Kidney (tissue), 2 donors: ENCODE measurements around the gene TMPRSS4. TPM values are rescaled to one million over a fixed set of nuclear protein-coding genes. Genes with fewer than 3 reads are reported as not detected.

ENCODE experiments used
- polyA plus RNA-seq: library from polyadenylated mRNA; stranded (reverse); fragments of 350-450 nt; fragmentation: Illumina TruSeq; extraction: RNeasy Lipid Tissue Mini Kit (QIAGEN cat#74804); gene quantifications from one replicate; pipeline ENCODE4 v1.2.3, GENCODE V29; 2014; ENCODE audit warnings: low read depth, low replicate concordance; ENCODE audit not compliant: insufficient read depth
- total RNA-seq: library from RNA; stranded (reverse); fragmentation: NEBNext Ultra II Directional; extraction: Animal tissue kit (Norgen Biotek cat#: 25700); gene quantifications from one replicate; pipeline ENCODE4 v1.2.1, GENCODE V29; 2021
- donor health status: DM: yes; HTN: yes; CAD: no.

Gene TMPRSS4
- total and polyA plus RNA-seq, 2 donors from 2014 or later = 27.8 to 234 TPM

Other genes starting within 250 kb of the TMPRSS4 start
- 62.7 TPM for gene FXYD6, start 200.4 kb upstream of the TMPRSS4 start, total RNA-seq
- gene FXYD6, start 200.4 kb upstream of the TMPRSS4 start, polyA plus RNA-seq = 57.8 TPM
- gene TMPRSS13, start 147.7 kb upstream of the TMPRSS4 start, total RNA-seq = 1.9 TPM
- 1.2 TPM for gene TMPRSS13, start 147.7 kb upstream of the TMPRSS4 start, polyA plus RNA-seq
- gene IL10RA, start 90.7 kb upstream of the TMPRSS4 start, total RNA-seq = 37.2 TPM
- 1.8 TPM for gene IL10RA, start 90.7 kb upstream of the TMPRSS4 start, polyA plus RNA-seq
- gene SMIM35, start 9.9 kb downstream of the TMPRSS4 start, total RNA-seq = not detected
- 0.80 TPM for gene SMIM35, start 9.9 kb downstream of the TMPRSS4 start, polyA plus RNA-seq
- 3.5 TPM for gene SCN4B, start 75.7 kb downstream of the TMPRSS4 start, total RNA-seq
- gene SCN4B, start 75.7 kb downstream of the TMPRSS4 start, polyA plus RNA-seq = 1.4 TPM
- 0.25 TPM for gene SCN2B, start 99.6 kb downstream of the TMPRSS4 start, total RNA-seq
- gene SCN2B, start 99.6 kb downstream of the TMPRSS4 start, polyA plus RNA-seq = 0.54 TPM
- gene JAML, start 147.9 kb downstream of the TMPRSS4 start, total RNA-seq = 17.1 TPM
- 2.5 TPM for gene JAML, start 147.9 kb downstream of the TMPRSS4 start, polyA plus RNA-seq
- gene MPZL3, start 175.3 kb downstream of the TMPRSS4 start, total RNA-seq = 10.0 TPM
- gene MPZL3, start 175.3 kb downstream of the TMPRSS4 start, polyA plus RNA-seq = 1.7 TPM
- 111 TPM for gene MPZL2, start 187.2 kb downstream of the TMPRSS4 start, total RNA-seq
- 16.8 TPM for gene MPZL2, start 187.2 kb downstream of the TMPRSS4 start, polyA plus RNA-seq
- gene CD3E, start 227.7 kb downstream of the TMPRSS4 start, total RNA-seq = 14.3 TPM
- gene CD3E, start 227.7 kb downstream of the TMPRSS4 start, polyA plus RNA-seq = 2.2 TPM